Stimulated activated CD8-positive, alpha-beta memory T cell treated with anti-CD3 and anti-CD28 coated beads, Interleukin-12 subunit alpha, Interleukin-12 subunit beta, amount 100 ng/mL, for 24 hours (primary cell): ENCODE measurements around the gene RBM4.

Experiments used
- DNase-seq: peaks from one replicate; pipeline ENCODE4 v3.0.0-alpha.2; 2020; ENCODE audit errors: extremely low read depth

RBM4 gene

GRCh38 chr11:66651016-66651415 lies 12.5 kb downstream of the RBM4 start:
- DNase-seq: no peak

DNA sequence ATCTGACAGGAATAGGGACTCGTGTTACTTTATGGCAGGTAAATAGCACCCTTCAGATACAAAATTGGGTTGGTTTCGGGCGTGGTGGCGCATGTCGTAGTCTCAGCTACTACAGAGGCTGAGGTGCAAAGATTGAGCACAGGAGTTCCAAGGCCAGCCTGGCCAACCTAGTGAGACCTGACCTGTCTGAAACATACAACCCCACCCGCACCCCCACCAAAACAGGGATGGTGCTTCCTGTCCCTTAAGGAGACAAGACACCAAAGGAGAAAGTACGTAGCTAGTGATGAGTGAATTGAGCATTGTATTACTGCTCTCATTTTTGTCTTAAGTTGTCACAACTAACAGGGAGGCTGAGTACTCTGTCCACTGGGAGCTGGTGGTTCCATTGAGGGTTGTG lies 14.1 kb downstream of the RBM4 start:
- DNase-seq: no peak

- DNase-seq: no peak
Measured at GRCh38 chr11:66653123-66653522, 14.6 kb downstream of the RBM4 start.

DNA sequence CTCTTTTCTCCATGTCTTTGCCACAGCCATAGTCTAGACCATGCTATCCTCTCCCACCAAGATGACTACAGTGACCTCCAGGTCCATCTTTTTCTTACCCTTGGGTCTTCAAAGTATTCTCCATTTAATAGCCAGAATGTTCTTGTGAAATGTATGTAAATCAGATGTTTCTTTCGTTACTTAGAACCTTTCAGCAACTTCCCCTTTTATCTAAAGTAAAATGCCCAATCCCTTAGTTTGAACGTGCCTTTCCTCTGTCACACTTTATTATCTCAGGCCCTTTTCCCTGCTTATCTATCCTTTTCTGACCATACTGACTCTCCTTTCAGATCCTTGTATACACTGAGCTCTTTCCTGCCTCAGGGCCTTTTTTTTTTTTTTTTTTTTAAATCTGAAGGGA lies 21.3 kb downstream of the RBM4 start:
- no peak for DNase-seq

DNA sequence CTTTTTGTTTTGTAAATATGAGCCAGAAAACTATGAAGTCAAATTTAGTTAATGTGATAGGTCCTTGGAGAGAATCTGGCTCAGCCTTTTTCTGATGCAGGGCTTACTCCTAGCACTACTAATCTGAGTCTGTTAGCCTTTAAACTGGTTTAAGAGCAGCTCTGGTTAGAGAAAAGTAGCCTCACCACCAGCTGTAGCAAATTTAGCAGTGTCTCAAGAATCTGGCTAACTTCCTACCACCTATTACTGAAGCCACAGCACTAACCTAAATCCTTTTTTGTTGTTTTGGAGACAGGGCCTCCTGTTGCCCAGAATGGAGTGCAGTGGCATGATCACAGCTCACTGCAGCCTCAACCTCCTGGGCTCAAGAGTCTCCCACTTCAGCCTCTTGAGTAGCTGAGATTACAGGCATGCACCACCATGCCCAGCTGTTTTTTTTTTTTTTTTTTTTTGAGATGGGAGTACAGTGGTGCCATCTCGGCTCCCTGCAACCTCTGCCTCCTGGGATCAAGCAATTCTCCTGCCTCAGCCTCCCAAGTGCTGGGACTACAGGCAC lies 25.3 kb downstream of the RBM4 start:
- DNase-seq: no peak

GRCh38 chr11:66665369-66665768 lies 26.9 kb downstream of the RBM4 start:
- no peak for DNase-seq

- no peak for DNase-seq
Measured at GRCh38 chr11:66670816-66671215, 32.3 kb downstream of the RBM4 start.

DNA sequence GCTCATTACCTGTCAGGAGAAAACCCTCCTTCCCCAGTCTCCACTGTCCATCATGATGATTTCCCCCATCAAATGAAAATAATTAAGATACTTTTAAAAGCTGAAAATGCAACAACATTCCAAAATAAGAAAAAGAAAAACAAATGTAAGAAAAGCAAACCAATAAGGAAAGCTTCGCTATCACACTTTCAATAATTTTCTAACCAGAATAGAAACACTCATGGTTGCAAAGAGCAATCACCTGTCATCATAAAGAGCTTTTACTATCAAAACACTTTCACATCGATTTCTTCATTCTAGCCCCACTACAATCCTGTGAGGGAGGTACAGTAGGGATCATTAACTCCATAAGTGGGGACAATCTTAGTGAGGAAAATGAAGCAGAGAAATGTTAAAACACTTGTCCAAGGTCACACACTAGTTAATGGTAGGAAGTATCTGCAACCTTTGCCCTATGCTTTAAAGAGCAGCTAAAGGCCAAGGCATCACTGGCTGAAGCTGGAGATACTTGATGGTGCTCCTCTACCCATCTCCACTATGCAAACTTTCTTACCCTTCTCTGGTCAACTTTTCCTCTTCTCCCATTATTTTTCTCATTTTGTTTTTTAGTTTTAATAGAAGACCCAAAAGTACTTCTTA lies 36.6 kb downstream of the RBM4 start:
- DNase-seq: no peak

DNA sequence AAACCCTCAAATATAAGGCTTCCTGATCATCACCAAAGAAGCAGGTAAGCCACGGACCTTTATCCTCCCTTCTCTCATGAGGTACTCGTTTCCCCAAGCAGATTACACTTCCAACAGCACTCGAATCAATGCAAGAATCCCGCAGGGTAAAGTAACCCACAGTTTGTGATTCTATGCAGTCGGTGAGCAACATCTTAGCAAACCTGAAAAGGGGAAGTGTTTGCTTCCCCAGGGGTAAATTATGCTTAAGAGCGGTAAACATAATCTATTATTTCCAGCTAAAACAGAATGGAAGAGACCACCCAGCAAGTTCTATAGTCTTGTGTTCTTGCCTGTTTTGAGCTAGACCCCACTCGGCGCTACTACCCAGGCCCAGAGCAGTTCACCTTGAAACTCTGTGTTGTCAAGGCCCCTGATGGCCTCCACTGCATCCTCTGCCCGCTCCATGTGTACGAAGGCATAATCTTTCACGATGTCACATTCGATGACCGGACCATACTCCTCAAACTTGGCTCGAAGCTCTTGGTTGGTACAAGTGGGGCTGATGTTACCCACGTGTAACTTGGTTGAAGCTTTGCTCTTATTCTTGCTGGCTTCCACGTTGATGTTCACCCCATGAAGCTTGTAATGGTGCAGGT lies 37.9 kb downstream of the RBM4 start:
- DNase-seq: no peak

DNA sequence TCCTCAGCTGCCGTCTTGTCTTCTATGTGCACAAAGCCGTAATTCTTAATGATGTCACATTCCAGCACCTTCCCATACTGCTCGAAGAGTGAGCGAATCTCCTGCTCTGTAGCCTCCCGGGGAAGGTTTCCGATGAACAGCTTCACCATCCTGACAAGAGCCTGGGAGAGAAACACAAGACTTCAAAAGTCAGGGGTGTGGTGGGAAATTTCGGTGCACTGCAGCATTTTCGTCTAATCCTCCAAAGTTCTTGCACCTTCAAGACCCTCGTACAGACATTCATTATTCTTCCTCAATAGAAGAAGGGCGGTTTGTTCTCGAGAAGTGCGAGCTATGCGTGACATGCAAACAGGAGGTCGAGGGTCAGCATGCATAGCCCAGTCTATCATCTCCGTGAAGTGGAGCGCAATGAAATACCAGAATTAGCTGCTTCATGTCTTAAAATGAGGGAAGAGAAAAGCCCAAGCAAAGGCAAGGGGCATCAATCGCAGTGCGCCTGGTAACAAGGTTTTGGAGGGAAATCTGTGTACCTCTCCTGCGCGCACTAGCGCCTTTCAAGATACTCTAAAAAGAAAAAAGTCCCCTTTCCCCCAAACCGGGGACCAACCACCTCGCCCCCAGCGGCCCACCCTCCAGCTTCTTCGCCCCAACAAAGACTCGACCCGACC lies 38.6 kb downstream of the RBM4 start:
- DNase-seq: no peak

- DNase-seq: peak; percentile 92
Measured at GRCh38 chr11:66677599-66678375, 39.3 kb downstream of the RBM4 start, which contains the start of gene RBM4B. RBM4B (minus strand) TSS chr11:66677887; CDS start chr11:66677079, 808 bp downstream.

GRCh38 chr11:66680966-66681645 lies 42.6 kb downstream of the RBM4 start:
- DNase-seq: no peak

DNA sequence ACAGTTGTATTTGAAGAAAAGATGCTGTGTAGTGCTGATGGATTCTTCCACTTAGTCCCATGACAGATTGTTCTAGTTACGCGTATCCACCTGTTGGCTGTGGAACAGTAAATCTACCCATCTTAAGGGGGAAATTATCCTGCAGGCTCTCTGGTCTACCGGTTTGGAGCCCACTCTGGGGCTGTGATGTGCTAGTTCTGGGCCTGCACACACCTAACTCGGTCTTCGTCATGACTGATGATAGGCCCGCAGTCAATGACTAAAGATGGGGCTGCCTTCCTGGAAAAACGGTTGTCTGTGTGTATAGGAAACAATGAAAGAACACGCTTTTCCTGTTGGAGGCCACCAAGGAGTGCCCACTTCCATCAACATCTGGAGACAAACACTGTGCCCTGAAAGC lies 45.4 kb downstream of the RBM4 start:
- no peak for DNase-seq

DNA sequence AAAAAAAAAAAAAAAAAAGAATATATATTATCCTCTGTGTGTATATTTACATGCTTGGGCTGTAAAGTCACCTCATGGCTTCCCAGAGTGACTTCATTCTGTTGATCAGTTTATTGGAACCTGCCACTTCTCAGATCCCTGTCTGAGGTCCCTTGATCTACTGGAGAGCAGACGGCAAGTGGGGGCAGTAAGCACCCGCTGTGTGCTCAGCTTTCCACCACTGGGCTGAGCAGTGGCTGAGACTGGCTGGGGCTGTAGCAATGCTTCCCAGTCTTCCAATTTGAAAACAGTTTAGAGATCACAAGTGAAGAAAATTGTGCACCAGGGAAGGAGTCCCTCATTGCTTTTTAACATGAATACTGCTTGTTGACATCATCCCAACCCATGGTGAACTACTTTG lies 46.1 kb downstream of the RBM4 start:
- no peak for DNase-seq

GRCh38 chr11:66685276-66686099 lies 47.0 kb downstream of the RBM4 start:
- no peak for DNase-seq

DNA sequence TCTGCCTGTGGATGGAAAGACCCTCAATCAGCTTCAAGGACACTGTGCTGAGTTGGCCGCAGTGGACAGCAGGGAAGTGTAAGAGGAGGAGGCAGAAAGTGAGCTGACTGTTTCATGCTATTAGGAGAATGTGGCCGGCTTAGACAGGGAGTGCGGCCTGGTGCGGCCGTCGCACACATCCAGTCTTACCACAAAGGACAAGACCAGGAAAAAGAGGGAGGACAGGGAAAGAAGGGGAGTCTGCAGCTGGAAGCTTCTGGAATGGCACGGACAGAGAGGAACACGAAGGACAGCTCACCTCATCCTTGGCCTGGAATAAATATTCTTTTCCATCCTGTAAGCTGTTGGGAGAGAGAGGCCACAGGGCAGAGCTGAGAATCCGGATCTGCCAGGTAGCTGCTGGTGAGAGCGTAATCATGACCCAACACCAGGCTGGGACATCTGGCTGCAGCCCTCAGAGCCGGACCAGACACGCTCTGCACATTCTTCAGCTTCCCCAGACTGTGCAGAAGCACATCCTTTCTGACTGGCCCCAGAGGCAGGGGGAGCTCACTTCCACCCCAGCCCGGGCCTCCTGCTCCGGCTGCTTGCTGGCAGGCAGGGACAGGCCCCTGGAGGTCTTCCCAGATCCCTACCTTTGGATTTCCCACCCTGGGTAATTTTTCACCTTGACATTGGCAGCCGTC lies 47.7 kb downstream of the RBM4 start:
- DNase-seq: no peak

GRCh38 chr11:66686801-66687750 lies 48.6 kb downstream of the RBM4 start:
- no peak for DNase-seq

DNA sequence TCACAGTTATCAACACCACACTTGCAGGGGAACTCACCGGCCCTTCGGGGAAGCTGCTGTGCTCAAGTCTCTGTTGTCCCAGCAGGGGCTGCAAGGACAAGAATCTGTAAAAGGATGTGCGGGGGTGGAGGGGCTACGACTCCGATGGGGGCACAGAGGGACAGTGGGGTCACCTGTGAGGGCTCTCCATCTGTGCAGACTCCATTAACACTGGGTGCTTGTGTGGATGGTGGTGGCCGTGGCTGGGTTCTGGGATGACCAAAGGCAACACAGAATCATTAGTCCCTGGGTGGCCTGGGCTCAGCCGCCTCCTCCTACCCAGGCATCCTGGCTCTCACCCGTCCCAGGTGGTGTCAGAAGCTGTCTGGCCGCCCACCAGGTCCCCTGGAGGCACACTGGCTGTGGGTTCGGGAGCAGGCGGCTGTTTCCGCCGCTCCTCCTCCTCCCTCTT lies 49.4 kb downstream of the RBM4 start:
- DNase-seq: no peak
